OCI-LY7 (cell line): Measurements from ENCODE around the gene TTLL6. TPM values are rescaled to one million over a fixed set of nuclear protein-coding genes. Genes with fewer than 3 reads are reported as not detected.

Experiments
- BruUV-seq: library from RNA; stranded (reverse); fragments of 400-500 nt; replicated peaks from 2 replicates; lab custom pipeline; 2021; lab: Mats Ljungman, UMichigan
- CTCF ChIA-PET: fragments of 300-600 bp; sonication (Branson Sonifier 250); formaldehyde crosslinking; loops from one replicate; lab custom pipeline; 2022; ENCODE audit warnings: antibody characterized with exemption; ENCODE audit not compliant: unreplicated experiment; lab: Charles Lee
- POLR2A ChIA-PET: fragments of 300-600 bp; sonication (Branson Sonifier 250); formaldehyde crosslinking; loops from one replicate; lab custom pipeline; 2022; ENCODE audit warnings: antibody characterized with exemption; lab: Charles Lee
- DNase-seq: peaks from one replicate; pipeline ENCODE4 v3.0.0-alpha.2; 2015; ENCODE audit warnings: low spot score
- H2AFZ ChIP-seq: fragments of 200-600 bp; sonication (generic), shearing (Covaris generic); 2 replicates; pipeline ENCODE4 v1.6.1; 2014; ENCODE audit warnings: mild to moderate bottlenecking, antibody characterized with exemption, low read length, moderate library complexity
- H3K27ac ChIP-seq: fragments of 200-600 bp; sonication (generic); 2 replicates; pipeline ENCODE4 v1.5.1; 2014; ENCODE audit warnings: mixed run types, low read depth, mild to moderate bottlenecking, moderate library complexity, low read length, inconsistent platforms; ENCODE audit not compliant: poor library complexity, severe bottlenecking
- H3K36me3 ChIP-seq: fragments of 200-600 bp; sonication (generic); 2 replicates; pipeline ENCODE4 v1.6.1; 2014; ENCODE audit warnings: mild to moderate bottlenecking, antibody characterized with exemption, low read length, moderate library complexity, mixed read lengths; ENCODE audit not compliant: insufficient read depth
- H3K4me1 ChIP-seq: fragments of 200-600 bp; sonication (generic); 2 replicates; pipeline ENCODE4 v1.5.1; 2014; ENCODE audit warnings: mild to moderate bottlenecking, low read length; ENCODE audit not compliant: insufficient read depth, poor library complexity, severe bottlenecking
- H3K4me2 ChIP-seq: fragments of 200-600 bp; sonication (generic); 2 replicates; pipeline ENCODE4 v1.6.1; 2014; ENCODE audit warnings: mild to moderate bottlenecking, low read length
- H3K4me3 ChIP-seq: fragments of 200-600 bp; sonication (generic); 2 replicates; pipeline ENCODE4 v1.5.1; 2014; ENCODE audit warnings: mild to moderate bottlenecking, low read depth, low read length; ENCODE audit not compliant: poor library complexity, severe bottlenecking
- H3K79me2 ChIP-seq: fragments of 200-600 bp; sonication (generic); 2 replicates; pipeline ENCODE4 v1.6.1; 2016; ENCODE audit warnings: low read depth, mild to moderate bottlenecking, low read length, moderate library complexity, mixed read lengths; ENCODE audit not compliant: insufficient read depth
- H3K9me2 ChIP-seq: fragments of 200-600 bp; sonication (generic); 2 replicates; pipeline ENCODE4 v1.6.1; 2016; ENCODE audit warnings: mild to moderate bottlenecking, low read length, mixed read lengths; ENCODE audit not compliant: insufficient read depth
- H3K9me3 ChIP-seq: fragments of 200-600 bp; sonication (generic); 2 replicates; pipeline ENCODE4 v1.6.1; 2014; ENCODE audit warnings: mild to moderate bottlenecking, mixed run types, low read length, mixed read lengths
- H4K20me1 ChIP-seq: fragments of 200-600 bp; sonication (generic); 2 replicates; pipeline ENCODE4 v1.6.1; 2014; ENCODE audit warnings: mild to moderate bottlenecking, antibody characterized with exemption, low read length, moderate library complexity, mixed read lengths; ENCODE audit not compliant: insufficient read depth
- EZH2phosphoT487 ChIP-seq: fragments of 200-600 bp; sonication (generic); IDR thresholded peaks from 2 replicates; pipeline ENCODE4 v1.6.1; 2018; ENCODE audit warnings: low read depth, borderline replicate concordance, mild to moderate bottlenecking, mixed run types, antibody characterized with exemption, low read length, moderate library complexity, mixed read lengths
- intact Hi-C: fragments of 100-400 bp; cut with micrococcal nuclease; formaldehyde crosslinking; loops from one replicate; pipeline ENCODE4 v1.10.0; 2022; ENCODE audit not compliant: unreplicated experiment
- total RNA-seq, 2 experiments: library from RNA; depleted of rRNA in 1 of 2; stranded (reverse); fragments of >200 nt in 1 of 2; shearing (Covaris generic) in 1 of 2; gene quantifications; 2 replicates each; pipeline ENCODE4 v1.2.3, GENCODE V29; 2014 to 2022
- TF ChIP-seq, protein P1 (sequence below): fragments of 200-600 bp; sonication (generic); conservative IDR thresholded peaks from 2 replicates; pipeline ENCODE4 v1.5.1; 2014; ENCODE audit warnings: mild to moderate bottlenecking, antibody characterized with exemption, low read length, moderate library complexity, mixed read lengths

TTLL6 gene
- total RNA-seq, 2 experiments from 2014 or later, result not detected

DNA sequence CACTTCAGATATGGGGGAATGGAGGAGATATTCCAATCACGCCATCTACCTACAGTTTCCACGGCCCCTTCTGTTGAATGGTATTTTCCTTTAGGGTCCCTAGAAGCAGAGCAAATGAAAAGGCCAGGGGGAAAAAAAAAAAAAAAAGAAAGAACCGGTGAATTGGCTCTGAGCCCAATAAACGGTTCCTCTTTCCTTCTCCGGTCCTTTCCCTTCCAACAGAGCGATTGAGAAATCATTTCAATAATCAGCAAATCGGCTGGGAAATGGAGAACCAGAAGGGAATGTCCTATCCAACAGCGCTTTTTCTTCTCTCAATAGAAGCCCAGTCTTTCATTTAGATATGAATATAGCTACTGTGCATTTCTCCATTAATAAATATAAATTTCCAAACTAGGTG is 61.7 kb downstream of the TTLL6 start:
- no TSS peak for BruUV-seq
- Histone ChIP-seq H3K4me1 (no peaks in the 10 kb centered on the region), H4K20me1 (no peaks in the 10 kb centered on the region), H3K9me3 (no peaks in the 10 kb centered on the region), H3K27ac (no peak overlapping the region), H3K4me3 (no peak overlapping the region), H3K79me2 (no peaks in the 10 kb centered on the region), H2AFZ (no peak overlapping the region), H3K36me3 (no peaks in the 10 kb centered on the region), H3K4me2 (no peak overlapping the region), H3K9me2 (no peaks in the 10 kb centered on the region)
- no peak for TF ChIP-seq EZH2phosphoT487
- TF ChIP-seq, protein P1, sequence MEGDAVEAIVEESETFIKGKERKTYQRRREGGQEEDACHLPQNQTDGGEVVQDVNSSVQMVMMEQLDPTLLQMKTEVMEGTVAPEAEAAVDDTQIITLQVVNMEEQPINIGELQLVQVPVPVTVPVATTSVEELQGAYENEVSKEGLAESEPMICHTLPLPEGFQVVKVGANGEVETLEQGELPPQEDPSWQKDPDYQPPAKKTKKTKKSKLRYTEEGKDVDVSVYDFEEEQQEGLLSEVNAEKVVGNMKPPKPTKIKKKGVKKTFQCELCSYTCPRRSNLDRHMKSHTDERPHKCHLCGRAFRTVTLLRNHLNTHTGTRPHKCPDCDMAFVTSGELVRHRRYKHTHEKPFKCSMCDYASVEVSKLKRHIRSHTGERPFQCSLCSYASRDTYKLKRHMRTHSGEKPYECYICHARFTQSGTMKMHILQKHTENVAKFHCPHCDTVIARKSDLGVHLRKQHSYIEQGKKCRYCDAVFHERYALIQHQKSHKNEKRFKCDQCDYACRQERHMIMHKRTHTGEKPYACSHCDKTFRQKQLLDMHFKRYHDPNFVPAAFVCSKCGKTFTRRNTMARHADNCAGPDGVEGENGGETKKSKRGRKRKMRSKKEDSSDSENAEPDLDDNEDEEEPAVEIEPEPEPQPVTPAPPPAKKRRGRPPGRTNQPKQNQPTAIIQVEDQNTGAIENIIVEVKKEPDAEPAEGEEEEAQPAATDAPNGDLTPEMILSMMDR, result no peak
- POLR2A ChIA-PET, result no interaction called here
- intact Hi-C loops, result no loop called here
- no peak for DNase-seq
- CTCF ChIA-PET, result no interaction called here

DNA sequence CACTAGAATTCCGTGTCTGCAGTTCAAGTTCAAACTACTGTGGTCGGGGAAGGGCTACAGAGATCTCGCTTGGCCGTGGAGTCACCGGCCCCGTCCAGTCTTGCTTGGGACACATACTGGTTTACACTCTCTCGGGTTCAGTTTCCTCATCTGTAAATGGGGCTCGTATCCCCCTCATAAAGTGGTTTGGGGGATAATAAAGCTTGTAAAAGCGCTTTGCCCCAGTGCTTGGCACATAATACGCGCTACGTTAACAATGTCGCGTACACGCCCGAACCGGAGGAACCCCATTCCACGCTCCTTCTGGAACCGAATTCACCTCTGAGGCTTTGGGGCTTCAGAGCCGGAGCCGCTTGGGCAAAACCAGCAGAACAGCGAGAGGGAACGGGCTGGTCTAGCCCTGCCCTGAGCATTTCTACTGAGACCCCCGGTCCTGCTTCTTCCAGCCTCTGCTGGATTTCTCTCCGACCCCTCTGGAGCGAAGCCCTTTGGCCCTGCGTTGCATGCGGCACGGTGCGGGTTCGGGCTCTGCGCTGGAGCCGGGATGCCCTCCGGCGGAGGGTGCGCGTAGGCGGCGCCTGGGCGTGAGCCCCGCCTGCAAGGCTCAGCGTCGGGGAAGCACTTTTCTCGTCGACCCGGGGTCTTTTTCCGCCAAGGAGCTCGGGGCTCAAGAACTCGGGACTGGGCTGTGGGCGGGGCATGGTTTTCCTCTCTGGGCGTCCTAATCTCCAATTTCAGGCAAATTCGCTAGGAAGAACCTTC is 62.3 kb downstream of the TTLL6 start:
- H3K9me2 ChIP-seq, result no peaks in the 10 kb centered on the region
- POLR2A ChIA-PET, result no interaction called here
- TF ChIP-seq, protein P1, result no peak
- TF ChIP-seq EZH2phosphoT487, result no peak
- no peaks in the 10 kb centered on the region for H3K4me1 ChIP-seq
- intact Hi-C loops, result no loop called here
- no peak overlapping the region for H2AFZ ChIP-seq
- CTCF ChIA-PET, result no interaction called here
- H3K36me3 ChIP-seq, result no peaks in the 10 kb centered on the region
- no peak overlapping the region for H3K4me3 ChIP-seq
- H3K79me2 ChIP-seq, result no peaks in the 10 kb centered on the region
- no peak overlapping the region for H3K4me2 ChIP-seq
- H3K27ac ChIP-seq, result no peak overlapping the region
- no peaks in the 10 kb centered on the region for H3K9me3 ChIP-seq
- no peak for DNase-seq
- H4K20me1 ChIP-seq, result no peaks in the 10 kb centered on the region
- BruUV-seq, result no TSS peak

DNA sequence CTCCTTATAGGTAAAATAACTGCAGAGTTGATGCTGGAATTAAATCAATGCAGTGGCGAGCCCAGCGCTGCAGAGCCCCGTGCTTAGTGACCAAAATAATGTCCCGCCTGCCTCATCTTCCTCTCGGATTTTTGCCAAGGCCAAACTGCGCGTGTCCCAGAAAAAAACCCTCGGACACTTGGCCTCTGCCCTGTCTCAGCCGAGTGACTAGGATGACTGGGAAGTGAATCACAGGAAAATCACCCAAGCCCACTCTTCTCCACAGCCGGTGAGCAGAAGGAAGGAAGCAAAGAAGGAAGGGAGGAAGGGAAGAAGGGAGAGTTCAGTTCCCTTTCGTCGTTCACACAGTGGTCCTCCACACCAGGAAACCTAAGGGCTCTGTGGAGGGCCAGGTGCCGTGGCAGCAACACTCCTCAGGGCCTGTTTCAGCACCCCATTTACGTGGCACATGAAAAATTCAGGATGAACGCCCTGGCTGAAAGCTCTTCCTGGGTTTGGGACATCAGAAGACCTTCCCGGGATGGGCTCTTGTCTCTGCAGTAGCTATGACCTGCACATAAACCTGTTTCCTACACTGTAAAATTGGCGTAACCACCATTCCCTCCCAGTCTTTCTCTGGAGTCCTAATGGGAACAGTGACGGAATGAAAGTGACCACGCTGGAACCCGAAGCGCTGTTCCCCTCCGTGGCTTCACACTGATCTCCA is 63.1 kb downstream of the TTLL6 start:
- no TSS peak for BruUV-seq

More for the DNA sequence above, 63.1 kb downstream of the TTLL6 start:
- H3K27ac ChIP-seq, result no peak overlapping the region
- DNase-seq, result no peak
- no peaks in the 10 kb centered on the region for H3K9me3 ChIP-seq
- H2AFZ ChIP-seq, result no peak overlapping the region
- no peaks in the 10 kb centered on the region for H3K9me2 ChIP-seq
- CTCF ChIA-PET, result no interaction called here
- H3K4me3 ChIP-seq, result no peak overlapping the region
- no peaks in the 10 kb centered on the region for H3K79me2 ChIP-seq
- H3K4me2 ChIP-seq, result no peak overlapping the region
- H4K20me1 ChIP-seq, result no peaks in the 10 kb centered on the region
- H3K4me1 ChIP-seq, result no peaks in the 10 kb centered on the region
- POLR2A ChIA-PET, result no interaction called here
- TF ChIP-seq, protein P1, result no peak
- no peak for TF ChIP-seq EZH2phosphoT487
- no peaks in the 10 kb centered on the region for H3K36me3 ChIP-seq
- intact Hi-C loops, result no loop called here
